Muscle of leg (tissue), 11 donors: ENCODE data around the gene ARHGAP8. TPM values are rescaled to one million over a fixed set of nuclear protein-coding genes. Genes with fewer than 3 reads are reported as not detected.

Experiments
- DNase-seq: peaks from one replicate; pipeline ENCODE4 v3.0.0; 2013
- H3K27ac ChIP-seq: one replicate; pipeline ENCODE4 v1.5.1; 2013; ENCODE audit warnings: mild to moderate bottlenecking, low read length, control low read depth
- H3K27me3 ChIP-seq: one replicate; pipeline ENCODE4 v1.6.1; 2013; ENCODE audit warnings: low read length; ENCODE audit not compliant: control insufficient read depth, insufficient read depth
- H3K36me3 ChIP-seq: one replicate; pipeline ENCODE4 v1.6.1; 2013; ENCODE audit warnings: low read length; ENCODE audit not compliant: control insufficient read depth, insufficient read depth
- H3K4me1 ChIP-seq: one replicate; pipeline ENCODE4 v1.6.1; 2013; ENCODE audit warnings: low read length; ENCODE audit not compliant: control insufficient read depth, insufficient read depth
- H3K4me3 ChIP-seq: one replicate; pipeline ENCODE4 v1.5.1; 2013; ENCODE audit warnings: low read length, control low read depth
- H3K9me3 ChIP-seq: replicated peaks from 2 replicates; pipeline ENCODE4 v1.6.1; 2013; ENCODE audit warnings: low read depth, low read length; ENCODE audit not compliant: control insufficient read depth
- WGBS: methylation state at CpG from one replicate; pipeline ENCODE4 v1.1.5; 2013; ENCODE audit warnings: missing lambda C conversion rate; ENCODE audit not compliant: insufficient coverage; 5-methylcytosine and 5-hydroxymethylcytosine counted together
- polyA plus RNA-seq, 8 donors: library from polyadenylated mRNA; unstranded; fragments of 120-200 nt; gene quantifications; one replicate each; pipeline versions ENCODE4 v1.2.1 to v1.2.3, GENCODE V29; 2013; ENCODE audit warnings: inconsistent platforms in 1 of 8, low replicate concordance in 1 of 8; ENCODE audit not compliant: insufficient read length in 8 of 8, insufficient read depth in 1 of 8
- total RNA-seq: library from RNA; stranded (reverse); fragments of 120-200 nt; gene quantifications from one replicate; pipeline ENCODE4 v1.2.4, GENCODE V29; 2013

ARHGAP8 gene
- total and polyA plus RNA-seq, 9 donors, result 0.76 to 2.8 (median 1.1) TPM

GRCh38 chr22:44802071-44802700 lies 49.8 kb downstream of the ARHGAP8 start:
- Histone ChIP-seq H3K36me3 (no peaks in the 10 kb centered on the region), H3K27ac (no peak overlapping the region), H3K4me3 (no peak overlapping the region), H3K27me3 (peaks cover 13% of the 10 kb centered on the region), H3K9me3 (no peaks in the 10 kb centered on the region), H3K4me1 (peaks cover 4% of the 10 kb centered on the region)
- DNase-seq, result no peak
- 81% methylated on average over 14 of the region's 14 CpGs for WGBS

GRCh38 chr22:44802956-44803355 lies 50.6 kb downstream of the ARHGAP8 start:
- Histone ChIP-seq H3K4me3 (no peak overlapping the region), H3K27ac (no peak overlapping the region), H3K9me3 (no peaks in the 10 kb centered on the region), H3K36me3 (no peaks in the 10 kb centered on the region), H3K4me1 (no peaks in the 10 kb centered on the region), H3K27me3 (peaks cover 13% of the 10 kb centered on the region)
- 93% methylated on average over 2 of the region's 6 CpGs for WGBS
- DNase-seq, result no peak

- WGBS, result 51% methylated on average over 7 of the region's 7 CpGs
- Histone ChIP-seq H3K4me1 (no peaks in the 10 kb centered on the region), H3K27ac (no peak overlapping the region), H3K36me3 (no peaks in the 10 kb centered on the region), H3K4me3 (no peak overlapping the region), H3K9me3 (no peaks in the 10 kb centered on the region), H3K27me3 (peaks cover 11% of the 10 kb centered on the region)
- no peak for DNase-seq
Measured at GRCh38 chr22:44804327-44804726, 52.0 kb downstream of the ARHGAP8 start.

- no peak for DNase-seq
- Histone ChIP-seq H3K36me3 (no peaks in the 10 kb centered on the region), H3K4me3 (no peak overlapping the region), H3K27ac (no peak overlapping the region), H3K9me3 (no peaks in the 10 kb centered on the region), H3K4me1 (no peaks in the 10 kb centered on the region), H3K27me3 (peaks cover 11% of the 10 kb centered on the region)
- WGBS, result 76% methylated on average over 9 of the region's 9 CpGs
Measured at GRCh38 chr22:44805711-44806110, 53.3 kb downstream of the ARHGAP8 start.

- peaks cover 11% of the 10 kb centered on the region for H3K27me3 ChIP-seq
- no peak overlapping the region for H3K27ac ChIP-seq
- no peak overlapping the region for H3K4me3 ChIP-seq
- WGBS, result 72% methylated on average over 5 of the region's 7 CpGs
- H3K9me3 ChIP-seq, result no peaks in the 10 kb centered on the region
- H3K36me3 ChIP-seq, result no peaks in the 10 kb centered on the region
- DNase-seq, result no peak
- H3K4me1 ChIP-seq, result no peaks in the 10 kb centered on the region
Measured at GRCh38 chr22:44807232-44807631, 54.9 kb downstream of the ARHGAP8 start.

- DNase-seq, result no peak
- WGBS, result 64% methylated on average over 17 of the region's 21 CpGs
- Histone ChIP-seq H3K27ac (no peak overlapping the region), H3K4me3 (no peak overlapping the region), H3K36me3 (no peaks in the 10 kb centered on the region), H3K9me3 (no peaks in the 10 kb centered on the region), H3K27me3 (peaks cover 11% of the 10 kb centered on the region), H3K4me1 (no peaks in the 10 kb centered on the region)
Measured at GRCh38 chr22:44807915-44808690, 55.7 kb downstream of the ARHGAP8 start.

- no peak overlapping the region for H3K4me3 ChIP-seq
- H3K36me3 ChIP-seq, result no peaks in the 10 kb centered on the region
- no peaks in the 10 kb centered on the region for H3K9me3 ChIP-seq
- no peak overlapping the region for H3K27ac ChIP-seq
- H3K27me3 ChIP-seq, result peaks cover 7% of the 10 kb centered on the region
- no peaks in the 10 kb centered on the region for H3K4me1 ChIP-seq
- WGBS, result 52% methylated on average over 7 of the region's 11 CpGs
- DNase-seq, result no peak
Measured at GRCh38 chr22:44809456-44809855, 57.1 kb downstream of the ARHGAP8 start.

- Histone ChIP-seq H3K4me1 (no peaks in the 10 kb centered on the region), H3K36me3 (no peaks in the 10 kb centered on the region), H3K27me3 (peaks cover 2% of the 10 kb centered on the region), H3K27ac (no peak overlapping the region), H3K4me3 (no peak overlapping the region), H3K9me3 (no peaks in the 10 kb centered on the region)
- 91% methylated on average over 13 of the region's 13 CpGs for WGBS
- DNase-seq, result no peak
Measured at GRCh38 chr22:44811141-44811540, 58.8 kb downstream of the ARHGAP8 start.

- H3K27me3 ChIP-seq, result peaks cover 2% of the 10 kb centered on the region
- H3K27ac ChIP-seq, result no peak overlapping the region
- no peak overlapping the region for H3K4me3 ChIP-seq
- WGBS, result 52% methylated on average over 2 of the region's 2 CpGs
- H3K9me3 ChIP-seq, result no peaks in the 10 kb centered on the region
- H3K4me1 ChIP-seq, result no peaks in the 10 kb centered on the region
- DNase-seq, result no peak
- no peaks in the 10 kb centered on the region for H3K36me3 ChIP-seq
Measured at GRCh38 chr22:44813416-44813815, 61.0 kb downstream of the ARHGAP8 start.

- no peak for DNase-seq
- Histone ChIP-seq H3K27me3 (peaks cover 2% of the 10 kb centered on the region), H3K9me3 (no peaks in the 10 kb centered on the region), H3K27ac (no peak overlapping the region), H3K36me3 (no peaks in the 10 kb centered on the region), H3K4me1 (no peaks in the 10 kb centered on the region), H3K4me3 (no peak overlapping the region)
- WGBS, result 74% methylated on average over 25 of the region's 25 CpGs
Measured at GRCh38 chr22:44814266-44815098, 62.1 kb downstream of the ARHGAP8 start.
